ENCODE results near the gene ADPGK. TPM values are rescaled to one million over a fixed set of nuclear protein-coding genes. Genes with fewer than 3 reads are reported as not detected.

Gene ADPGK
- total RNA-seq, 1 experiment from 2014 or later: 82.7 TPM

DNA sequence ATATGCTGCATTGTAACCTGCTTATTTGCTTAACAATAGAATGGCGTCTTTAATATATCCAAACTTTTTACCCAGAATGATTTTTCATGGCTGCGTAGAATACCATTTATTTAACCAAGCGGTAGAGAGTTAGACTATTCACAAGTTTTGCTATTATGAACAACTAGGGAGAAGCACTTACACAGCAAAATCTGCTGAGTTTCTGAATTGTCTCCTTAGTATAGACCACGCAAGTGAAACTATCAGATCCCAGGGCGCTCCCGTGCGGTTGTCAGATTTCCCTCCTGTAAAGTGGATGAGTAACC lies 12.6 kb upstream of the ADPGK start:
- BruUV-seq (replicated peaks): no TSS peak
- TF ChIP-seq CTCF (IDR thresholded peaks at IDR 0.05; ENCODE audit: unreplicated experiment): no peak
- intact Hi-C loops (cut with micrococcal nuclease; ENCODE audit: unreplicated experiment): loop anchor here (2.0 kb wide), 1 partner anchor 449 kb away; no protein-coding TSS in a partner anchor
- Mint-ChIP-seq H3K4me3 (ENCODE audit: low read depth, unreplicated experiment) (peak overlapping the region; percentile 70), H3K36me3 (ENCODE audit: insufficient read depth, unreplicated experiment) (peaks cover 11% of the 10 kb centered on the region), H3K27ac (ENCODE audit: unreplicated experiment) (peak overlapping the region; percentile 10), H3K9me3 (ENCODE audit: low read depth, unreplicated experiment) (no peaks in the 10 kb centered on the region), H3K4me1 (ENCODE audit: low read depth, unreplicated experiment) (peaks cover 12% of the 10 kb centered on the region), H3K27me3 (ENCODE audit: unreplicated experiment) (peaks cover 48% of the 10 kb centered on the region)
- CTCF ChIA-PET: interaction anchor here (1.0 to 1.5 kb wide), 2 partner anchors 283 to 285 kb away, joined by 3 to 6 read pairs; no protein-coding TSS in a partner anchor
- DNase-seq: no peak

DNA sequence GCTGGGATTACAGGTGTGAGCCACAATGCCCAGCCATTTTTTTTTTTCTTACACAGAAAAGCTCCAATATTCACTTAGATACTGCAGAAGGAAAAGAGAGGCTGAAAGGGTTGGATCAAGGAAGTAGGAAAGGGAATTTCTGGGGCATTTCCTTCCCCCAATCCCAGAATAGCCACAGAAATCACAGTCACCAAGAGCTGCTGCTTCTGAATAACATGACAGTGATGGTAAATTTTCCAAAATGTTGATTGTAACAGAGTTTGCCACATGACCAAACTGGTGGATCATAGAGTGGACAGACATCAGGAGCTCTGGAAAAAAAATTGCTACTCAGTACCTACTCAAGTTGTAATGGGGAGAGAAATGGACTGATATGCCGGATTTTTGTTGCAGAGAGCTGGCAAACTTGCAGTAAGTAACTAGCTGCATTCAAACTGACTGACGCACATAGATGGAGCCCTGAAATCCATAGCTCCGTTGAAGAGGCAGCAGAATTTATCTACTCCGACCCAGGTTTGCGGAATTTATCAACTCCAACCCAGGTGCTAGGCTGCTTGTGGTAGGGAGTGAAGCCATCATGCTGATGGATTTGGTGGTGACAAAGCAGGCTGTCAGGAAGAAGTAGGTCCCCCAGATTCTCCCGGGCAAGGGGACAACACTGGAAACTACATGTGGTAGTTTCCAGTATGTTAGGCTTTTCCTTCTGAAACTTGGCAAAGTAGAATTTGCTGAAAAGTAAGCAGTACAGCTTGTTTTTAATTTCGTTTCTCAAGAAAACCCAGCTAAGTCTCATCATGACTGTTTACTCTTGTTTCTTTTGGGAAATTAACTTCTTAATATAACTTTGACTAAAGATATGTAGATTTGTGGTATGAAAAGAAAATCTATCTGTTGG lies 10.5 kb upstream of the ADPGK start:
- Mint-ChIP-seq H3K36me3 (ENCODE audit: insufficient read depth, unreplicated experiment) (peaks cover 11% of the 10 kb centered on the region), H3K27ac (ENCODE audit: unreplicated experiment) (no peak overlapping the region), H3K9me3 (ENCODE audit: low read depth, unreplicated experiment) (no peaks in the 10 kb centered on the region), H3K4me1 (ENCODE audit: low read depth, unreplicated experiment) (peaks cover 6% of the 10 kb centered on the region), H3K27me3 (ENCODE audit: unreplicated experiment) (peaks cover 52% of the 10 kb centered on the region), H3K4me3 (ENCODE audit: low read depth, unreplicated experiment) (no peak overlapping the region)
- DNase-seq: no peak
- CTCF ChIA-PET: interaction anchor here (0.8 kb wide), 1 partner anchor 51 kb away, joined by 4 read pairs; no protein-coding TSS in a partner anchor
- no TSS peak for BruUV-seq (replicated peaks)
- no peak for TF ChIP-seq CTCF (IDR thresholded peaks at IDR 0.05; ENCODE audit: unreplicated experiment)
- intact Hi-C loops (cut with micrococcal nuclease; ENCODE audit: unreplicated experiment): no loop called here

DNA sequence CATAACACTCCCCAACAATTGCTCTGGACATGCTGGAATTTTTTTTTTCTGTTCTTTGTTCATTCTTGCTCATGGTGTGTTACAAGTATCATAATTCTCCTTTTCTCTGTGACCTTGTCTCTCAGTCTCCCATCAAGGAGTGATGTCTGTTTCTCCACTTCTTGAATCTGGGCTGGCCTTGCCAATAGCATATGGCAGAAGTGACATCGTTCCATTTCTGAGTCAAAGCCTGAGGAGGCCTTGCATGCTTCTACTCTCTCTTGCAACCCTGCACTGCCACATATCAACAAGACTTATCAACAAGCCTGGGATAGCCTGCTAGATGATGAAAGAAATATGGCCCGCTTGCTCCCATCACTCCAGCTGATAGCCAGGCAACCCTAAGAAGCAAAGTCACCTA lies 8.9 kb upstream of the ADPGK start:
- no peak for TF ChIP-seq CTCF (IDR thresholded peaks at IDR 0.05; ENCODE audit: unreplicated experiment)
- intact Hi-C loops (cut with micrococcal nuclease; ENCODE audit: unreplicated experiment): no loop called here
- no peak overlapping the region for H3K4me3 Mint-ChIP-seq (ENCODE audit: low read depth, unreplicated experiment)
- H3K9me3 Mint-ChIP-seq (ENCODE audit: low read depth, unreplicated experiment): no peaks in the 10 kb centered on the region
- peaks cover 6% of the 10 kb centered on the region for H3K4me1 Mint-ChIP-seq (ENCODE audit: low read depth, unreplicated experiment)
- DNase-seq: no peak
- H3K27me3 Mint-ChIP-seq (ENCODE audit: unreplicated experiment): peaks cover 63% of the 10 kb centered on the region
- no TSS peak for BruUV-seq (replicated peaks)
- no peak overlapping the region for H3K27ac Mint-ChIP-seq (ENCODE audit: unreplicated experiment)
- H3K36me3 Mint-ChIP-seq (ENCODE audit: insufficient read depth, unreplicated experiment): peaks cover 11% of the 10 kb centered on the region
- CTCF ChIA-PET: interaction anchor here (0.7 kb wide), 1 partner anchor 933 kb away, joined by 5 read pairs; no protein-coding TSS in a partner anchor

GRCh38 chr15:72790302-72790910 lies 6.8 kb upstream of the ADPGK start:
- H3K4me1 Mint-ChIP-seq (ENCODE audit: low read depth, unreplicated experiment): no peaks in the 10 kb centered on the region
- no peak for TF ChIP-seq CTCF (IDR thresholded peaks at IDR 0.05; ENCODE audit: unreplicated experiment)
- no TSS peak for BruUV-seq (replicated peaks)
- H3K27ac Mint-ChIP-seq (ENCODE audit: unreplicated experiment): no peak overlapping the region
- no peaks in the 10 kb centered on the region for H3K9me3 Mint-ChIP-seq (ENCODE audit: low read depth, unreplicated experiment)
- H3K36me3 Mint-ChIP-seq (ENCODE audit: insufficient read depth, unreplicated experiment): no peaks in the 10 kb centered on the region
- intact Hi-C loops (cut with micrococcal nuclease; ENCODE audit: unreplicated experiment): no loop called here
- DNase-seq: no peak
- CTCF ChIA-PET: no interaction called here
- no peak overlapping the region for H3K4me3 Mint-ChIP-seq (ENCODE audit: low read depth, unreplicated experiment)
- H3K27me3 Mint-ChIP-seq (ENCODE audit: unreplicated experiment): peaks cover 63% of the 10 kb centered on the region
